Forelimb muscle (tissue), 1 donor: ENCODE measurements around the gene CLCA1. TPM values are rescaled to one million over a fixed set of nuclear protein-coding genes. Genes with fewer than 3 reads are reported as not detected.
A peak's percentile ranks its signal among the peaks of the same experiment; 100 is the strongest.

Experiments
- DNase-seq: peaks from one replicate; pipeline ENCODE4 v3.0.0-alpha.2; 2013; ENCODE audit warnings: low read depth
- polyA plus RNA-seq: library from polyadenylated mRNA; unstranded; fragments of 120-200 nt; gene quantifications from one replicate; pipeline ENCODE4 v1.2.1, GENCODE V29; 2013; ENCODE audit not compliant: insufficient read length

Gene CLCA1
- polyA plus RNA-seq, 1 donor, result not detected

- no peak for DNase-seq
Observed at GRCh38 chr1:86502721-86503405, 34.1 kb downstream of the CLCA1 start.

- no peak for DNase-seq
Observed at GRCh38 chr1:86503406-86504136, 34.8 kb downstream of the CLCA1 start.

GRCh38 chr1:86504137-86504479 lies 35.4 kb downstream of the CLCA1 start:
- DNase-seq, result no peak

- DNase-seq, result no peak
Observed at GRCh38 chr1:86504895-86505563, 36.3 kb downstream of the CLCA1 start.

- DNase-seq, result no peak
Observed at GRCh38 chr1:86505564-86505902, 36.8 kb downstream of the CLCA1 start.

- no peak for DNase-seq
Observed at GRCh38 chr1:86507935-86508582, 39.3 kb downstream of the CLCA1 start.

GRCh38 chr1:86508583-86508969 lies 39.8 kb downstream of the CLCA1 start:
- DNase-seq, result no peak

GRCh38 chr1:86515597-86515996 lies 46.9 kb downstream of the CLCA1 start:
- DNase-seq, result no peak

GRCh38 chr1:86516335-86516734 lies 47.6 kb downstream of the CLCA1 start:
- no peak for DNase-seq

- no peak for DNase-seq
Observed at GRCh38 chr1:86517336-86517735, 48.6 kb downstream of the CLCA1 start.

GRCh38 chr1:86520789-86521521 lies 52.2 kb downstream of the CLCA1 start:
- DNase-seq, result no peak

- no peak for DNase-seq
Observed at GRCh38 chr1:86521522-86521891, 52.8 kb downstream of the CLCA1 start.

- DNase-seq, result peak; percentile 25
Observed at GRCh38 chr1:86522240-86522639, 53.5 kb downstream of the CLCA1 start.

- no peak for DNase-seq
Observed at GRCh38 chr1:86523670-86524354, 55.1 kb downstream of the CLCA1 start.

GRCh38 chr1:86527306-86527705 lies 58.6 kb downstream of the CLCA1 start:
- no peak for DNase-seq

- no peak for DNase-seq
Observed at GRCh38 chr1:86530211-86530845, 61.6 kb downstream of the CLCA1 start.

- DNase-seq, result no peak
Observed at GRCh38 chr1:86537928-86538695, 69.4 kb downstream of the CLCA1 start.

GRCh38 chr1:86538775-86539174 lies 70.0 kb downstream of the CLCA1 start:
- no peak for DNase-seq

GRCh38 chr1:86541859-86542258 lies 73.1 kb downstream of the CLCA1 start:
- DNase-seq, result no peak

GRCh38 chr1:86542631-86543030 lies 73.9 kb downstream of the CLCA1 start:
- DNase-seq, result no peak
